Parathyroid adenoma (tissue), 2 donors: ENCODE data around the gene KRTAP13-1.

Experiments used
- H2AFZ ChIP-seq: fragments of 300-600 bp; sonication (generic); one replicate; pipeline ENCODE4 v1.7.0; 2017; ENCODE audit warnings: antibody characterized with exemption, mild to moderate bottlenecking
- H3K27ac ChIP-seq: fragments of 300-600 bp; sonication (generic); one replicate; pipeline ENCODE4 v1.7.0; 2017
- H3K27me3 ChIP-seq: fragments of 300-600 bp; sonication (generic); one replicate; pipeline ENCODE4 v1.7.0; 2017; ENCODE audit warnings: low read length; ENCODE audit not compliant: control insufficient read depth, insufficient read depth
- H3K36me3 ChIP-seq: fragments of 300-600 bp; sonication (generic); one replicate; pipeline ENCODE4 v1.7.0; 2017; ENCODE audit warnings: low read length; ENCODE audit not compliant: control insufficient read depth, insufficient read depth
- H3K4me1 ChIP-seq: fragments of 300-600 bp; sonication (generic); one replicate; pipeline ENCODE4 v1.7.0; 2017; ENCODE audit warnings: control low read depth
- H3K4me2 ChIP-seq: fragments of 300-600 bp; sonication (generic); one replicate; pipeline ENCODE4 v1.7.0; 2017; ENCODE audit warnings: low read length
- H3K4me3 ChIP-seq: fragments of 300-600 bp; sonication (generic); one replicate; pipeline ENCODE4 v1.7.0; 2017; ENCODE audit warnings: low read depth, low read length
- H3K79me2 ChIP-seq: fragments of 300-600 bp; sonication (generic); one replicate; pipeline ENCODE4 v1.7.0; 2017; ENCODE audit warnings: control low read depth
- H3K9ac ChIP-seq: fragments of 300-600 bp; sonication (generic); one replicate; pipeline ENCODE4 v1.7.0; 2017; ENCODE audit warnings: mild to moderate bottlenecking
- H3K9me3 ChIP-seq: fragments of 300-600 bp; sonication (generic); one replicate; pipeline ENCODE4 v1.7.0; 2017; ENCODE audit warnings: low read length; ENCODE audit not compliant: control insufficient read depth
- TF ChIP-seq, protein P1 (sequence below): fragments of 300-600 bp; sonication (generic); IDR thresholded peaks from one replicate; pipeline ENCODE4 v1.7.0; 2017; ENCODE audit warnings: antibody characterized with exemption, mild to moderate bottlenecking
- donor health status: primary hyperparathyroidism.

KRTAP13-1 gene

DNA sequence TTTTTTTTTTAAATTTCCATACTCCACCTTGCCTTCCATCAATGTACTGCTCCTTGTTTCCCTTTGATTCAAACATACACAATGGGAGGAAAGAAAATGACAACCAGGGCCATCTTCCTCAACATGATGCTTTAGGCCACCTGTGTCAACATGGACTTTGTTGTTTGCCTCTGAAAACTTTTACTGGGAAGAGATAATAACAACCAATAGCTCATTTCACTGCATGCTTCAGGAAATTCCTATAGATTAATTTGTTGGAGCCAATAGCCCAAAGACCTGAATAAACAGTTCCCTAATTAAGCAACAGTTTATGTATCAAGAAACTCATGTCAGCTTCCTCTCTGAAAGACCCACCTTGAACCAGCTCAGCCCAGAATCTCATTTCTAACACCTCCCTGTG lies 47.4 kb downstream of the KRTAP13-1 start:
- TF ChIP-seq, protein P1, sequence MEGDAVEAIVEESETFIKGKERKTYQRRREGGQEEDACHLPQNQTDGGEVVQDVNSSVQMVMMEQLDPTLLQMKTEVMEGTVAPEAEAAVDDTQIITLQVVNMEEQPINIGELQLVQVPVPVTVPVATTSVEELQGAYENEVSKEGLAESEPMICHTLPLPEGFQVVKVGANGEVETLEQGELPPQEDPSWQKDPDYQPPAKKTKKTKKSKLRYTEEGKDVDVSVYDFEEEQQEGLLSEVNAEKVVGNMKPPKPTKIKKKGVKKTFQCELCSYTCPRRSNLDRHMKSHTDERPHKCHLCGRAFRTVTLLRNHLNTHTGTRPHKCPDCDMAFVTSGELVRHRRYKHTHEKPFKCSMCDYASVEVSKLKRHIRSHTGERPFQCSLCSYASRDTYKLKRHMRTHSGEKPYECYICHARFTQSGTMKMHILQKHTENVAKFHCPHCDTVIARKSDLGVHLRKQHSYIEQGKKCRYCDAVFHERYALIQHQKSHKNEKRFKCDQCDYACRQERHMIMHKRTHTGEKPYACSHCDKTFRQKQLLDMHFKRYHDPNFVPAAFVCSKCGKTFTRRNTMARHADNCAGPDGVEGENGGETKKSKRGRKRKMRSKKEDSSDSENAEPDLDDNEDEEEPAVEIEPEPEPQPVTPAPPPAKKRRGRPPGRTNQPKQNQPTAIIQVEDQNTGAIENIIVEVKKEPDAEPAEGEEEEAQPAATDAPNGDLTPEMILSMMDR: no peak
- Histone ChIP-seq H3K79me2 (no peaks in the 10 kb centered on the region), H3K9ac (no peak overlapping the region), H3K27ac (no peak overlapping the region), H3K36me3 (no peaks in the 10 kb centered on the region), H3K4me2 (no peak overlapping the region), H3K9me3 (no peaks in the 10 kb centered on the region), H3K4me3 (no peak overlapping the region), H3K4me1 (no peaks in the 10 kb centered on the region), H3K27me3 (no peaks in the 10 kb centered on the region), H2AFZ (no peak overlapping the region)

DNA sequence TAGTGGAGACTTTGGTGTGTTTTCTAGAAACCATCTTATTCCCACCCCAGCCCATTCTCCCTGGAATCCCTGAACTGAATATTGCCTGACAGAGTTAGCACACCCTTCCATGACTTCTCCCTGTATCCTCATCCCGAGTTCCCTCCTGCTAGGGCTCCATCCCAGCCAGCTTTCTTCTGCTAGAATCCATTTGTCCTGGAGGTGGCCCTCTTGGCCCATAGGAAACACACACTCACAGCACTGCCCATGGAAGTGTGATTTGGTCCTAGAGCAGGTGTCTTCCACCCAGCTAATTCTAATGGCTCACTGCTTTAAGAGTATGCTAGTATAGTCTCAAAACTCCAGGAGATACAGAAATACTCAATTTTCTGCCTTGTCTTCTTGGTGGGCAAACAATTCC lies 48.4 kb downstream of the KRTAP13-1 start:
- Histone ChIP-seq H3K9me3 (no peaks in the 10 kb centered on the region), H3K4me2 (no peak overlapping the region)
- TF ChIP-seq, protein P1: no peak

More for the DNA sequence above, 48.4 kb downstream of the KRTAP13-1 start:
- Histone ChIP-seq H3K79me2 (no peaks in the 10 kb centered on the region), H3K27ac (no peak overlapping the region), H3K27me3 (no peaks in the 10 kb centered on the region), H3K9ac (no peak overlapping the region), H3K36me3 (no peaks in the 10 kb centered on the region), H3K4me3 (no peak overlapping the region), H3K4me1 (no peaks in the 10 kb centered on the region), H2AFZ (no peak overlapping the region)
